ENCODE measurements around the gene OR6S1. TPM values are rescaled to one million over a fixed set of nuclear protein-coding genes. Genes with fewer than 3 reads are reported as not detected.

OR6S1 gene
- total and polyA plus RNA-seq, 10 of the 15 experiments (the other 5 are each of a cell fraction or from before 2014, with no cell fraction given) = 0.22 to 0.67 (median 0.43) TPM; not detected in 4

GRCh38 chr14:20667957-20668356 lies 26.5 kb upstream of the OR6S1 start (continued):
- no peak for TF ChIP-seq SKIL (IDR thresholded peaks at IDR 0.05; ENCODE audit: low read depth, poor library complexity, severe bottlenecking)
- no peak for TF ChIP-seq RFX5 (IDR thresholded peaks at IDR 0.05; ENCODE audit: low read depth, low read length)
- TF ChIP-seq WRNIP1 (IDR thresholded peaks at IDR 0.05; ENCODE audit: borderline replicate concordance, low read depth, low read length) = no peak
- 0 out of 2 replicates have a peak, but pooled peaks have one; percentile 28 for TF ChIP-seq GATAD2B (conservative IDR thresholded peaks at IDR 0.05; ENCODE audit: low read depth)
- no peak for TF ChIP-seq STAT3 (IDR thresholded peaks at IDR 0.05; ENCODE audit: low read depth, low read length)
- no peak for TF ChIP-seq HCFC1 (IDR thresholded peaks at IDR 0.05; ENCODE audit: low read length)
- TF ChIP-seq ZNF207 (IDR thresholded peaks at IDR 0.05; ENCODE audit: borderline replicate concordance) = no peak
- TF ChIP-seq, protein P1, sequence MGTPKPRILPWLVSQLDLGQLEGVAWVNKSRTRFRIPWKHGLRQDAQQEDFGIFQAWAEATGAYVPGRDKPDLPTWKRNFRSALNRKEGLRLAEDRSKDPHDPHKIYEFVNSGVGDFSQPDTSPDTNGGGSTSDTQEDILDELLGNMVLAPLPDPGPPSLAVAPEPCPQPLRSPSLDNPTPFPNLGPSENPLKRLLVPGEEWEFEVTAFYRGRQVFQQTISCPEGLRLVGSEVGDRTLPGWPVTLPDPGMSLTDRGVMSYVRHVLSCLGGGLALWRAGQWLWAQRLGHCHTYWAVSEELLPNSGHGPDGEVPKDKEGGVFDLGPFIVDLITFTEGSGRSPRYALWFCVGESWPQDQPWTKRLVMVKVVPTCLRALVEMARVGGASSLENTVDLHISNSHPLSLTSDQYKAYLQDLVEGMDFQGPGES (IDR thresholded peaks at IDR 0.05) = no peak
- no peak for TF ChIP-seq CTCF (IDR thresholded peaks at IDR 0.05 in 2 of 3, conservative IDR thresholded peaks at IDR 0.05 in 1 of 3; ENCODE audit: control insufficient read depth in 2 of 3, extremely low read depth in 1 of 3, insufficient read depth in 1 of 3, low read depth in 3 of 3, low read length in 3 of 3)
- TF ChIP-seq CHD4 (IDR thresholded peaks at IDR 0.05) = no peak
- no peak for TF ChIP-seq HDGF (IDR thresholded peaks at IDR 0.05)
- TF ChIP-seq TBL1XR1 (IDR thresholded peaks at IDR 0.05; ENCODE audit: low read depth, low read length) = no peak
- TF ChIP-seq RUNX3 (IDR thresholded peaks at IDR 0.05; ENCODE audit: low read length) = peak; percentile 83
- TF ChIP-seq TAF1 (IDR thresholded peaks at IDR 0.05; ENCODE audit: borderline replicate concordance, low read depth, low read length) = no peak
- TF ChIP-seq, protein P2, sequence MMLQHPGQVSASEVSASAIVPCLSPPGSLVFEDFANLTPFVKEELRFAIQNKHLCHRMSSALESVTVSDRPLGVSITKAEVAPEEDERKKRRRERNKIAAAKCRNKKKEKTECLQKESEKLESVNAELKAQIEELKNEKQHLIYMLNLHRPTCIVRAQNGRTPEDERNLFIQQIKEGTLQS (IDR thresholded peaks at IDR 0.05; ENCODE audit: borderline replicate concordance, extremely low read depth, low read depth, low read length) = no peak
- peak; percentile 73 for TF ChIP-seq BCL11A (IDR thresholded peaks at IDR 0.05; ENCODE audit: low read depth, low read length)
- TF ChIP-seq MEF2B (IDR thresholded peaks at IDR 0.05; ENCODE audit: partially characterized antibody, poor library complexity, severe bottlenecking) = no peak
- no peak for TF ChIP-seq KLF5 (IDR thresholded peaks at IDR 0.05; ENCODE audit: partially characterized antibody)
- peak; percentile 56; the same call in 1 of the 2 replicates for TF ChIP-seq POLR2AphosphoS5 (IDR thresholded peaks at IDR 0.05; ENCODE audit: low read length)
- no peak for TF ChIP-seq SREBF1 (IDR thresholded peaks at IDR 0.05; ENCODE audit: low read length)
- TF ChIP-seq, protein P3, sequence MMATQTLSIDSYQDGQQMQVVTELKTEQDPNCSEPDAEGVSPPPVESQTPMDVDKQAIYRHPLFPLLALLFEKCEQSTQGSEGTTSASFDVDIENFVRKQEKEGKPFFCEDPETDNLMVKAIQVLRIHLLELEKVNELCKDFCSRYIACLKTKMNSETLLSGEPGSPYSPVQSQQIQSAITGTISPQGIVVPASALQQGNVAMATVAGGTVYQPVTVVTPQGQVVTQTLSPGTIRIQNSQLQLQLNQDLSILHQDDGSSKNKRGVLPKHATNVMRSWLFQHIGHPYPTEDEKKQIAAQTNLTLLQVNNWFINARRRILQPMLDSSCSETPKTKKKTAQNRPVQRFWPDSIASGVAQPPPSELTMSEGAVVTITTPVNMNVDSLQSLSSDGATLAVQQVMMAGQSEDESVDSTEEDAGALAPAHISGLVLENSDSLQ (IDR thresholded peaks at IDR 0.05) = peak; percentile 95
- TF ChIP-seq MTA2 (IDR thresholded peaks at IDR 0.05; ENCODE audit: low read depth) = peak; percentile 51; the same call in 1 of the 2 replicates
- TF ChIP-seq PAX8 (IDR thresholded peaks at IDR 0.05) = no peak

All from GM12878 (cell line).